GM12873 (cell line): ENCODE measurements around the gene TRPC6.

Source experiments
- CTCF ChIP-seq: IDR thresholded peaks from 2 replicates; pipeline ENCODE4 v1.5.1; 2012; ENCODE audit warnings: low read depth, mild to moderate bottlenecking, moderate library complexity, low read length, control low read depth; ENCODE audit not compliant: insufficient read depth; ENCODE audit errors: missing control alignments

The TRPC6 gene

GRCh38 chr11:101448881-101449442 lies 134.8 kb downstream of the TRPC6 start:
- TF ChIP-seq CTCF = no peak

GRCh38 chr11:101446726-101447125 lies 137.1 kb downstream of the TRPC6 start:
- no peak for TF ChIP-seq CTCF

- TF ChIP-seq CTCF = no peak
Observed at GRCh38 chr11:101446238-101446637, 137.6 kb downstream of the TRPC6 start.

- no peak for TF ChIP-seq CTCF
Observed at GRCh38 chr11:101445761-101446160, 138.0 kb downstream of the TRPC6 start.

- no peak for TF ChIP-seq CTCF
Observed at GRCh38 chr11:101444851-101445250, 139.0 kb downstream of the TRPC6 start.

- TF ChIP-seq CTCF = no peak
Observed at GRCh38 chr11:101444164-101444563, 139.6 kb downstream of the TRPC6 start.

GRCh38 chr11:101442936-101443521 lies 140.8 kb downstream of the TRPC6 start:
- TF ChIP-seq CTCF = no peak
